Suprapubic skin (tissue), 4 donors: ENCODE data around the gene IL1RAP. TPM values are rescaled to one million over a fixed set of nuclear protein-coding genes. Genes with fewer than 3 reads are reported as not detected.

Experiments used
- DNase-seq, 2 donors: peaks; one replicate each; pipeline ENCODE4 v3.0.0-alpha.2; 2019; ENCODE audit warnings: low spot score in 2 of 2
- H3K27ac ChIP-seq: fragments of 200-600 bp; sonication (generic); one replicate; pipeline ENCODE4 v1.5.1; 2019
- H3K27me3 ChIP-seq: fragments of 200-600 bp; sonication (generic); one replicate; pipeline ENCODE4 v1.5.1; 2019
- H3K36me3 ChIP-seq: fragments of 200-600 bp; sonication (generic); one replicate; pipeline ENCODE4 v1.5.1; 2019
- H3K4me1 ChIP-seq: fragments of 200-600 bp; sonication (generic); one replicate; pipeline ENCODE4 v1.5.1; 2019
- H3K4me3 ChIP-seq: fragments of 200-600 bp; sonication (generic); one replicate; pipeline ENCODE4 v1.5.1; 2019; ENCODE audit warnings: mild to moderate bottlenecking
- H3K9me3 ChIP-seq: fragments of 200-600 bp; sonication (generic); one replicate; pipeline ENCODE4 v1.5.1; 2019
- EP300 ChIP-seq: sonication (generic); formaldehyde crosslinking; IDR thresholded peaks from one replicate; pipeline ENCODE4 v1.6.1; 2017; ENCODE audit warnings: antibody characterized with exemption
- POLR2A ChIP-seq, 2 donors: fragments of 450-650 bp; IDR thresholded peaks; one replicate each; pipeline ENCODE4 v1.6.1; 2017; ENCODE audit warnings: antibody characterized with exemption in 2 of 2, mild to moderate bottlenecking in 2 of 2, moderate library complexity in 2 of 2
- POLR2AphosphoS5 ChIP-seq, 3 donors: sonication (generic); formaldehyde crosslinking; IDR thresholded peaks; one replicate each; pipeline ENCODE4 v1.6.1; 2017; ENCODE audit warnings: antibody characterized with exemption in 3 of 3
- WGBS: methylation state at CpG from one replicate; pipeline ENCODE4 v1.1.5; 2018; 5-methylcytosine and 5-hydroxymethylcytosine counted together
- total RNA-seq, 4 donors: library from RNA; depleted of rRNA; stranded (reverse); fragments of >200 nt; gene quantifications; one replicate each; pipeline ENCODE4 v1.1.0, GENCODE V29; 2016
- TF ChIP-seq, protein P1 (sequence below), 2 donors: fragments of 200-600 bp in 1 of 2; fragments of 450-650 bp in 1 of 2; sonication (generic) in 1 of 2; IDR thresholded peaks; one replicate each; pipeline ENCODE4 v1.5.1; 2016 to 2019; ENCODE audit warnings: antibody characterized with exemption in 2 of 2, mild to moderate bottlenecking in 1 of 2, moderate library complexity in 1 of 2

Gene IL1RAP
- total RNA-seq, 4 donors from 2014 or later = 27.5 to 44.0 (median 29.5) TPM

DNA sequence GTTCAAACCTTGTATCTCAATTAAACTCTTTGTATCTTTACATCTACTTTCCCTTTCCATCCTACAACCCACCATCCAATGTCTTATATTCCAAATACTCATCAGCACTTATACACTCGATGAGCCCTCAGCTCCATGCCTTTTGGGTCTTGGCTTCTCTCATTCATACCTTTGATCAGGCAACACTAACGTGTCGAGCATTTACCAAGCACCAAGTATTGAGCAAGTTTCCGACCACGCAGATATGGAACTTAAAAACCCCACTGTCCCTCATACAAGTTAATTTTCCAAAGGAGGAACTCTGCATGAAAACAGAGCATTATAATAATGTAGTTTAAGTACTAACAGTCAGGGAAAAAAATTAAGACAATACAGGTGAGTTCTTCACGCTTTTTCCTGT lies 102.8 kb downstream of the IL1RAP start:
- TF ChIP-seq POLR2AphosphoS5 (IDR thresholded peaks at IDR 0.05) = no peak
- TF ChIP-seq, protein P1, sequence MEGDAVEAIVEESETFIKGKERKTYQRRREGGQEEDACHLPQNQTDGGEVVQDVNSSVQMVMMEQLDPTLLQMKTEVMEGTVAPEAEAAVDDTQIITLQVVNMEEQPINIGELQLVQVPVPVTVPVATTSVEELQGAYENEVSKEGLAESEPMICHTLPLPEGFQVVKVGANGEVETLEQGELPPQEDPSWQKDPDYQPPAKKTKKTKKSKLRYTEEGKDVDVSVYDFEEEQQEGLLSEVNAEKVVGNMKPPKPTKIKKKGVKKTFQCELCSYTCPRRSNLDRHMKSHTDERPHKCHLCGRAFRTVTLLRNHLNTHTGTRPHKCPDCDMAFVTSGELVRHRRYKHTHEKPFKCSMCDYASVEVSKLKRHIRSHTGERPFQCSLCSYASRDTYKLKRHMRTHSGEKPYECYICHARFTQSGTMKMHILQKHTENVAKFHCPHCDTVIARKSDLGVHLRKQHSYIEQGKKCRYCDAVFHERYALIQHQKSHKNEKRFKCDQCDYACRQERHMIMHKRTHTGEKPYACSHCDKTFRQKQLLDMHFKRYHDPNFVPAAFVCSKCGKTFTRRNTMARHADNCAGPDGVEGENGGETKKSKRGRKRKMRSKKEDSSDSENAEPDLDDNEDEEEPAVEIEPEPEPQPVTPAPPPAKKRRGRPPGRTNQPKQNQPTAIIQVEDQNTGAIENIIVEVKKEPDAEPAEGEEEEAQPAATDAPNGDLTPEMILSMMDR (IDR thresholded peaks at IDR 0.05) = no peak
- no peak for TF ChIP-seq EP300
- TF ChIP-seq POLR2A (IDR thresholded peaks at IDR 0.05) = no peak
- H3K9me3 ChIP-seq = no peaks in the 10 kb centered on the region
- H3K4me1 ChIP-seq = no peaks in the 10 kb centered on the region
- no peaks in the 10 kb centered on the region for H3K27me3 ChIP-seq
- H3K36me3 ChIP-seq = no peaks in the 10 kb centered on the region
- no peak overlapping the region for H3K27ac ChIP-seq
- no peak for DNase-seq
- WGBS = 73% methylated on average over 6 of the region's 6 CpGs
- H3K4me3 ChIP-seq = no peak overlapping the region

DNA sequence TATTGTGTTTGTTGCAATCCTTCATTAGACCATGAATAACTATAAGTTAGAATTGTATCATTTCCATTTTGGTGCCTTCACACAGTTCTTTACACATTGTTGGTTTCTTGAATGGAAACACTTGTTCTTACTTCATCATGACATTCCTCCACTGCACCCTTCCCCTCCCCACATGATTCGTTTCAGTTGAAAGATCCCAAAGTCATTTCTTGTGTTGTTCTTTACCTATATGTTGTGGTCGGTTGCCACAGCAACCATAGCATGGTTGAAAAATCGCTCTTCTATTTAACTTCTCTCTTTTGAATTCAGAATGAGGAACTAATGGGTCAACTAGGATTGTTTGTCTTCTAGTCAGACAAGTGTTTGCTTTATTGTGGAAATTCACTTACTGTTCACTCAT lies 103.3 kb downstream of the IL1RAP start:
- TF ChIP-seq EP300 (no peak), POLR2A (IDR thresholded peaks at IDR 0.05) (no peak), POLR2AphosphoS5 (IDR thresholded peaks at IDR 0.05) (no peak)
- TF ChIP-seq, protein P1 (IDR thresholded peaks at IDR 0.05) = no peak
- no peaks in the 10 kb centered on the region for H3K27me3 ChIP-seq

DNA sequence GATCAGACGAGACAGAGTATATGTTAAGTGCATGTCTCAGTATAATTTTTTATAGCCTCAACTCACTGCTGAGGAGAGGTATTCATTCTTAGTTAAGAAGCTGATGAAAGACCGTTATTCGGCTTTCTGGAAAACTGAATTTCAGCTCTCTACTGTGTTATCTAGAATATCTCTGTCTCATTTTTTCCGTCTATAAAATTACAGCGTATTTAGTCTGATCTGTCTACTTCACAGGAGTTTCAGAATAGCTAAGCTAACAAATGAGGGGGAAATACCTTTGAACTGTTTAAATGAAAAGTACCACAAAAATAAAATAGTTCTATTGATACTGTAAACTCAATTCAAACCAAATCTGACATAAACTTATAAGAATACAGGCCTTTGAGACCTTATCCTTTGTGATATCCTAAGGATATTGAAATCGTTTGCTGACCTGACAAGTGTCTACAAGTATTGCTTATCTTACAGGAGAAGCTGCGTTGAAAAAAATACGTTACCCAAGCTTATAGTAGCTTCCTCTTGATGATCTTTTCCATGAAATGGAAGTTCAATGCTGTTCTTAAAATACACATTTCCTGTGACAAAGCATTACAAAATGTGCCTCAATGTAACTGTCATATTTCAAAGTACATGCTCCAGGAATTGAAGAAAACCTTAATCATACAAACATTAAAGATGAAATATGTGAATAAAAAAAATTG lies 104.6 kb downstream of the IL1RAP start:
- peaks cover 10% of the 10 kb centered on the region for H3K36me3 ChIP-seq
- 74% methylated on average over 8 of the region's 8 CpGs for WGBS
- no peaks in the 10 kb centered on the region for H3K9me3 ChIP-seq
- no peaks in the 10 kb centered on the region for H3K27me3 ChIP-seq
- no peak overlapping the region for H3K27ac ChIP-seq
- H3K4me1 ChIP-seq = no peaks in the 10 kb centered on the region
- H3K4me3 ChIP-seq = no peak overlapping the region
- TF ChIP-seq, protein P1 (IDR thresholded peaks at IDR 0.05) = no peak
- no peak for TF ChIP-seq POLR2AphosphoS5 (IDR thresholded peaks at IDR 0.05)
- no peak for TF ChIP-seq POLR2A (IDR thresholded peaks at IDR 0.05)
- no peak for TF ChIP-seq EP300
- no peak for DNase-seq

More for the DNA sequence above, 103.3 kb downstream of the IL1RAP start:
- Histone ChIP-seq H3K27ac (no peak overlapping the region), H3K4me1 (no peaks in the 10 kb centered on the region), H3K36me3 (no peaks in the 10 kb centered on the region), H3K4me3 (no peak overlapping the region), H3K9me3 (no peaks in the 10 kb centered on the region)
- DNase-seq = no peak
- 82% methylated on average over 3 of the region's 3 CpGs for WGBS

GRCh38 chr3:190619353-190619752 lies 105.5 kb downstream of the IL1RAP start:
- WGBS = 69% methylated on average over 5 of the region's 5 CpGs
- H3K4me1 ChIP-seq = no peaks in the 10 kb centered on the region
- TF ChIP-seq POLR2AphosphoS5 (IDR thresholded peaks at IDR 0.05) (no peak), POLR2A (IDR thresholded peaks at IDR 0.05) (no peak), EP300 (no peak)
- TF ChIP-seq, protein P1 (IDR thresholded peaks at IDR 0.05) = no peak
- no peaks in the 10 kb centered on the region for H3K27me3 ChIP-seq
- no peak overlapping the region for H3K27ac ChIP-seq
- no peak for DNase-seq
- H3K36me3 ChIP-seq = peaks cover 18% of the 10 kb centered on the region
- no peaks in the 10 kb centered on the region for H3K9me3 ChIP-seq
- no peak overlapping the region for H3K4me3 ChIP-seq

DNA sequence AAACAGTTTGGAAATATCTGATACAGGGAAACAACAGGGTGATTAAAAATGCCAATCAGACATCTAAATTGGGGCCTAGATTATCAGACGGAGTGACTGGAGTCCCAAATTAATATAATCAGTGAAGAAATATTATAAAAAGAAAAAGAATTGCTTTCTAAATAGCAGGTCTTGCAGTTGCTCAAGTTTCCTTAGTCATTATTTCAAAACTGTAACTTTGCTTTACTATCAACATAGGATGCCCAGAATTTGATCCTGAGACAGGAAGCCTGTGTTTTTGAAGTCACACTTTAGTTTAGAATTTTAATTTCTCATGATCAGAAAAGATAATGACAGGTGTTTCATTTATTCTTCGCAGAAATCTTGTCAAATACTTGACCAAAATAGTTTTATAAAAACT lies 105.9 kb downstream of the IL1RAP start:
- peaks cover 20% of the 10 kb centered on the region for H3K36me3 ChIP-seq
- no peak overlapping the region for H3K4me3 ChIP-seq
- DNase-seq = no peak
- H3K9me3 ChIP-seq = no peaks in the 10 kb centered on the region
- TF ChIP-seq, protein P1 (IDR thresholded peaks at IDR 0.05) = no peak
- no peak for TF ChIP-seq EP300
- H3K27me3 ChIP-seq = no peaks in the 10 kb centered on the region
- WGBS = 94% methylated on average over 2 of the region's 2 CpGs
- H3K4me1 ChIP-seq = no peaks in the 10 kb centered on the region
- H3K27ac ChIP-seq = no peak overlapping the region
